Stromal cell of bone marrow (primary cell): Measurements from ENCODE around the gene NOD1.
A peak's percentile ranks its signal among the peaks of the same experiment; 100 is the strongest.
"Not testable (repeated sequence)": the region's sequence is repeated elsewhere in the genome, so short reads cannot be mapped to it uniquely, and the experiment has no call there.

Experiments used
- DNase-seq: peaks from one replicate; pipeline ENCODE4 v3.0.0-alpha.2; 2012; ENCODE audit warnings: low read depth

The NOD1 gene

DNA sequence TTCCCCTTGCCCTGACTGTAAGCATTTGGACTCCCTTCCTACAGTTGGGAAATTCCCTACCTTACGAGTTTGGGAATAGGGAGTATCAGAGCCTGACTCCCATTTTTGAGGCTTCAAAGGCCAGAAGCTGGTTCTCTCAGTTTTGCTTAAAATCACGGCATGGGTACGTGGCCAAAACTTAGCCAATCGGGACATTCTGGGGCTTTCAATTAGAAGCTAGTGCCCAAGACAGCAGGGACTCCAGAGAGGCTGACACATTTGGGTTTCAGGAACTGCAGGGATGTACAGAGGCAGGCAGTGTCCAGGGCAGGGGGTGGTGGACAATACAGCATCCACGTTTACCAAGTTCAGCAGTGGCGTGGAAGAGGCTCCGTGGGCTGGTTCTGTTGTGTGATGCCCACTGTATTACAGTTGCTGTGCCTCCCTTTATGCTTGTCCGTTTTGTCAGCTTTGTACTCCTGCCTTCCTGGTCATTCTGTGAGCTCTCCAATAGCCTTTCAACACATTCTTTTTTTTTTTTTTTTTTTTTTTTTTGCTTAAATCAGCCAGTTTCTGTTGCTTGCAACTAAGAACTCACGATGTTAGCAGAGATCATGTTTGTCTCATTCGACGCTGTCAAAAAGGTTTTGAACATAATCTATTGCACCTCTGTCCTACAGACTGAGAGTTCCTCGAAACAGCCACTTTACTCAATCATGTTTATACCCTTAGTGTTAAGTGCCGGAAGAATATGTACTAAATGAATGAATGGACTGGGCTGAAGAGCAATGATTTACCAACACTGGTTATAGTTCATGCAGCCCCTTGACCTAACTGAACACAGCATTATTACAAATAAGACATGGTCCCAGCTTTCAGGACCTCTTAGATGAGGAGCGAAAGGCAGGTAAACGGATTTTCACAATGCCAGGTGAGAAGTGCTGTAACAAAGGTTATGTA, 25.0 kb upstream of the NOD1 start:
- DNase-seq: no peak

DNA sequence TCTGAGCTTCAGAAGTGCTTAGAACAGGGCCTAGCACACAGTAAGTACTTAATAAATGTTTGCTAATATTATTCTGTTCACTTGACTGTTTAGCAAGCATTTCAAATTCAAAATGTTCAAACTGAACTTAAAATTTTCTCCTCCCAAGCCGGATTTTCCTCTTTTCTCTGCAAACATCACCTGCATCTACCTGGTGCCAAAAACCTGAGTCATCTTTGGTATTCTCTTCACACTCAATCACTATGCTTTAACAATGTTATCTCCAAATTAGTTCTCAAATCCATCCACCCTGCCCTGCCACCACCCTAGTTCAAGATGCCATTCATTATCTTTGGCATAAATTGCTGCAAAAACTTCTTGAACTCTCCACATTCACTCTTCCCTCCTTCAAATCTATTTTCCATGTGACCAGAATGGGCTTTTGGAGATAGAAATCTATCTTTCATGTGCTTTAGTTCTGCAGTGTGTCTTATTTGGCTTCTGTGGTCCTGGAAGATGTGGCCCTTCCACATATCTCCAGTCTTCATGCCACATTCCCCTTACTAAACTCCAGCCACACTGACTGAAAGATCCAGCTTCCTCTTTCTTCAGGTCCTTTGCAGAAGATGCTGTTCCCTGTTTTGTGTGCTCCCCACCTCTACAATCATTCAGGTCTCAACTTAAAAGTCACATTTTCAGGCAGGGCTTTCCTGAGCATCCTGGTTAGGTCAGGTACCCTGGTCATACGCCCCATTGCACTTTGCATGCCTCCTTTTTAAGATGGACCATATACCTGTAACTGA, 24.1 kb upstream of the NOD1 start:
- no peak for DNase-seq

- DNase-seq: no peak
These were observed 22.7 kb upstream of the NOD1 start for GRCh38 chr7:30501264-30501663.

DNA sequence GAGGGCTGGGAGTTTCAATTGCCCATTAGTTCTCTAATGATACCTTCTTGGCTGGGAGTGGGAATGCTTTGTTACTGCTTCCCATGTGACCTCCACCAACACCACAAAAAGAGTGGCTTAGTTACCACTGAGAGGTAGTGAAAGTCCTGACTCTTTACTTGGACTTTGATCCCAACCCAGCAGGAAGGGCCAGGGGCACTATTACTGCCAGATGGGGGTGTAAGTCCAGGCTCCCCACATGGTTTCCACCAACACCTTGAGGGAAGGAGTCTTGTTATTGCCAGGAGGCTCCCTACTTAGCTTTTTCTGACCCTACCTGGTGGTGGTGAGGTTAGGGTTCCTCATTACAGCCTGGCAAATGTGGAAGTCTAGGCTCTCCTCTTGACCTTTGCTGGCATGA, 14.6 kb upstream of the NOD1 start:
- no peak for DNase-seq

DNA sequence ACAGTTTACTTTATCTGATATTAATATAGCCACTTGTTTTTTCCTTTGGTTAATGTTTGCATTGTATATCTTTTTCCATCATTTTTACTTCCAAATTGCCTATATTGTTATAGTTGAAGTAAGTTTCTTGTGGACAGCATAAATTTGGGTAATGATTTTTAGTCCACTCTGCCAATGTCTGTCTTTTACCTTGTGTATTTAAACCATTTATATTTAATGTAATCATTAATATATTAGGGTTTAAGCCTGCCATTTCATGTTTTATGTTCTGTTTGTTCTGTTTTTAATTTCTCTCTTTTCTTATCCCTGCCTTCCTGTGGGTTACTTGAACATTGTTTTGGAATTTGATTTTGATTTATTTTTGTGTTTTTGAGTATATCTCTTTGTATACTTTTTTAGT, 12.8 kb upstream of the NOD1 start:
- no peak for DNase-seq

DNA sequence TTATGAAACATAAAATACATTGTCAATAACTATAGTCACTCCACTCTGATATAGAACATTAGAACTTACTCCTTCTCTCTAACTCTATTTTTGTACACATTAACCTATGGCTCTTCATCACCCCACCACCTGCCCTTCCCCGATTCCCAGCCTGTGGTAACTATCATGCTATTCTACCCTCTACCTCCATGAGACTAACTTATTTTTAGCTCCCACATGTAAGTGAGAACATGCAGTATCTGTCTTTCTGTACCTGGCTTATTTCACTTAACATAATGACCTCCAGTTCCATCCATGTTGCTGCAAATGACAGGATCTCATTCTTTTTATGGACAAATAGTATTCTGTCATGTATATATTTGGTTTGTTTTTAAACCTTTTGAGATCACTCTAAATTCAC, 8.8 kb upstream of the NOD1 start:
- DNase-seq: no peak

- DNase-seq: no peak
These were observed 7.1 kb upstream of the NOD1 start for GRCh38 chr7:30485667-30486066.

- not testable (repeated sequence) for DNase-seq
These were observed 2.8 kb upstream of the NOD1 start for GRCh38 chr7:30481416-30481815.

GRCh38 chr7:30479202-30480120, 877 bp upstream of the NOD1 start:
- no peak for DNase-seq

DNA sequence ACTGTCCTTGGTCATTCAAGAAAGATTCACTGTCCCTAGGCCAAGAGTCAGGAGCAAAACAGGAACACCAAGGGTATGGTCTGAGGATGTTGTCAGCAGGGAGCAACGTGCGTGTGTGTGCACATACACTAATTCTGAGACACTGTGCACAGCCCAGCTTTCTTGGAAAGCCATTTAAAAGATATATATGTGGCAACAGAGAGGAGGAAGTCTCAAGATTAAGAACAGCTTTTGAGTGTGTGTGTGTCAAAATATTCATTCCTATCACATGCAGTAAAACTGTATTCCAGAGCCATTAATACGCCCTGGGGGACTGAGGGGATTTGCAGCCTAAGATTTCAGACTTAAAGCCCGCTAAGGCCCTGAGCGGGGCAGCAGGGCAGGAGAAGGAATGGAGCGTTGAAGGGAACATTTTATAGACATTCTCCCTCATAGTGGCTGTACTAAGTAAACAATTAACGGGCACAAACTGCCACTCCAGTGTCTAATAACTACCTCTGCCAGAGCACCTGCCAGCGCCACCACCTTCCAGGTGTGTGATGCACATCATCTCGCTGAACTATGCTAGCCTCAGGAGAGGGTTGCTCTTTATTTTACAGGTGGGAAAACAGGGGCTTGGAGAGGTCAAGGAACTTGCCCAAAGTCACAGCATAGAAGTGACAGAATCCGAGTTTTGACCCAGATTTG, 2.0 kb downstream of the NOD1 start:
- DNase-seq: no peak

DNA sequence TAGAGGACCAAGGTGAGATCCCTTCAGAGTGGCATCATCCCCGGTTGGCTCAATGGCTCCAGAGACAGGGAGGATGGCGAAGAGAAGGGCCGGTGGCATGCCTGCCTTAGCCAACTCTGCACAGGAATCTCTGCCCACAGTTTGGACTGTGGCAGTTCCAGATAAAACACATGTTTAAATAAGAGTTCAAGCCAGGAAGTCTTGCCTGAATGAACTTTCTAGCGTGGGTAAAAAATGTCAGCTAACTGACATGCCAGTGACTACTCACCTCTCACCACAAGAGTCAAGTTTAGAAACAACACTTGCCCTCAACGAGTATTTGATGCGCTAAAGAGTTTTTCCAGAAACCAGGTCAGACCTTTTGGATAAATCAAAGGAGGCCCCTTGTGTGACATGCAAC, 3.0 kb downstream of the NOD1 start:
- no peak for DNase-seq

GRCh38 chr7:30474893-30475292, 3.7 kb downstream of the NOD1 start:
- peak; percentile 99 for DNase-seq

GRCh38 chr7:30474485-30474884, 4.1 kb downstream of the NOD1 start:
- no peak for DNase-seq

GRCh38 chr7:30473903-30474302, 4.7 kb downstream of the NOD1 start:
- DNase-seq: no peak

DNA sequence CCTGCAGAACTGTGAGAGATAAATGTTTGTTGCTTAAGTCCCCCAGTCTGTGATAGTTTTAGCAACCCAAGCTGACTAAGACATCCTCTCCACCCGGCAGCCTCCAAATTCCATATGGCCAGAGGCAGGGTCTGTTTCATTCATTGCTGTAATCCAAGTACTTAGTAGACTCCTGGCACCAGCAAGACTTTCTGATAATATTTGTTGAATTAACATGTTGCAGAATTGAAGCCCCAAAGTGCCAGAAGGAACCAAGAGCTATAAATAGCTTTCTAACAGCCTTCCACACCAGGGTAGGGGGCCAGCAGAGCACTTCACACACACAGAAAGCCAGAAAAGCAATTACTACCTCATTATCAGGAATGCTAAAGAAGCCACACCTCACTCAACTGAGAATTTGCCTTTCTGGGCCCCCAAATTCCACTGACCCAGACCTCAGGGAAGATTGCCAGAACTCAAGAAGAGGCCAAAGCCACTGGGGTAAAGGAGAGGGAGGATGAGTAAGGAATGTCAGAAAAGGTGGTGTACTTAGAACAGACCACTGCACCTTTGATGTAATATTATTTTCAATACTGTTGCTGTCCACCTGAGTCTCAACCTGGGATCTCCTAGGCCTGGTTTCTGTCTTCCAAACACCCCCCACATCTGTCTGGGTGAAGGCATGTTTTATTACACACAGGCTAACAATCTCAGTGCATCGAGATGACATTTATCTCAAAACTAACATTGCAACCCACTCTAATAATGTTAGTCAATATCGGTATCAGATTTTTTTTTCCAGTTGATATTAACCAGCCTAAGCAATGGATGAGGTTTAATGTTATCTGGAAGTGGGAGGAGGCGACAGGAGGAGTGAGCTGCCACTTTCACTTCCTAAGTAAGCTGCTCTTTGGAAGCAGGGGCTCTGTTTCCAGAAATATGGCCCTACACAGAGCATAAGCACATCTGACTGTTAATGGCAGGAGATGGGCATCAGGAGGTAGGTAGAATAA, 5.5 kb downstream of the NOD1 start:
- no peak for DNase-seq

DNA sequence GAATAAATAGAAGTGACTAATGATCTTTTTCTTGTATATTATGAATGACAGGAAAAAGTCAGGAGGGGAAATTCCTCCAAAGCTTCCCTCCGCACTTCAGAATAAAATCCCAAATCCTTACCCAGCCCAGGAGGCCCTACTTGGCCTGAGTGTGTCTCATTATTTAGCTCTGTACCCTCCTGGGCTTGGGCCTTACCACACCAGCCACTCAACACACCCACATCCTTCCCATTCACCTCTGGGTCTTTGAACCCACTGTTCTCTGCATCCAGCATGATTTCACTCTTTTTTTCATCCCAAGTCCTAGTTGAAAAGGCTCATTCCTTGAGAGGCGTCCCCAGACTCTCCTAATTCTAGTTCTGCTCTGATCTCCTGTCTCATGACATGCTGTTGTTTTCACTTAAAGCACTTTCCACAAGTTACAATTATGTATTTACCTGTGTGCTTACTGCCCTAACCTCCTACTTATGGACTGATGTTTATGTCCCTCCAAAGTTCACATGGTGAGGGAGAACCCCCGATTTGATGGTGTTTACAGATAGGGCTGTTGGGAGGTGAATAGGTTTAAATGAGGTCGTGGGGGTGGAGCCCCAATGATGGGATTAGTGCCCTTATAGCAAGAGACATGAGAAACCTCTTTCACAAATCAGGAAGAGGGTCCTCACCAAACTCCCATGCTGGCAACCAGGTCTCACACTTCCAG, 6.4 kb downstream of the NOD1 start:
- no peak for DNase-seq

DNA sequence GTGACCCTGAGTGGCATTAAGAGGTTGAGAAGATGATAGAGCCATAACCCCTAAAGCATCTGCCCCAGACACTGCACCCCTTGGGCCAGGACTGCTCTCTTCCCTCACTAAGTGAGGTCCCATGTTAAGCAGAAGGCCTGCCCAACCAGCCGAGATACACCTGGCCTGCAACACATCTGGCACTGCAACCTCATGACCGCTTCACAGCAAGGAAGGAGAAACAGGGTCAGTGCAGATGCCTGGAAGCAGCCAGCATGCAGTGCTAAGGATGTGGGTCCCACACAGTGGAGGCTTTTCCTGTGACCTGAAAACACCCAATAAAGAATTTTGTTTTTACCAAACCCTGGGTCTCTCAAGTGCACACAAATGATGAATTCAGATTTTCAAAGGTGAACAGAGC, 7.4 kb downstream of the NOD1 start:
- DNase-seq: no peak

- DNase-seq: no peak
These were observed 7.8 kb downstream of the NOD1 start for GRCh38 chr7:30470771-30471170.

DNA sequence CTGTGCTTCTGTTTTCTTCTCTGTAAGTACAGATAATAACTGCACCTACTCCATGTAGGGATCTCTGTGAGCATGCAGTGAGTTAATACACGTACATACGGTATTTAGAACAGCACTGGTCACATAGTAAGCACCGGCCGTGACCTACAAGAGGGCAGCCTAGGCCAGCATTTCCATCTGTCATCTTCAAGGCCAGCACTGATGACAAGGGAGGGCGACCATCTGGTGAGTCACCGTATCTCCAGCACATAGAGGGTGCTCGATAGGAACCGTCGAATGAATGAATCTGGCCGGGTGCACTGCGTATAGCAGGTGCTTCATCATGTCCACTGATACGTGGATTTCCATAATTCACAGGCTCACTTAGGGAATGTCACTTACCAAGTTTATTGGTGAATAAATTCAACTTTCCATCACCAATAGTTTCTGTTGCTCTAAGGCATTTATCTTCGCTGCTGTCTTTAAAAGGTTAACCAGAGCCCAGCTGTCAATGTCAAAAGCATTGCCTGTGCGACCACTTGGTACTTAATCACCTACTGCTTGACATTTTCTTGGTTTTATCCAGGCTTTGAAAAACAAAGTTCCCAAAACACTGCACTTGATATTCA, 8.3 kb downstream of the NOD1 start:
- DNase-seq: no peak
